Activated CD8-positive, alpha-beta memory T cell treated with anti-CD3 and anti-CD28 coated beads for 48 hours (primary cell): ENCODE measurements around the gene HORMAD1.
"Not testable (repeated sequence)": the region's sequence is repeated elsewhere in the genome, so short reads cannot be mapped to it uniquely, and the experiment has no call there.

Experiments used
- DNase-seq, 3 experiments: peaks; one replicate each; pipeline ENCODE4 v3.0.0-alpha.2; 2020; ENCODE audit warnings: low read depth in 2 of 3, low spot score in 2 of 3

HORMAD1 gene

DNA sequence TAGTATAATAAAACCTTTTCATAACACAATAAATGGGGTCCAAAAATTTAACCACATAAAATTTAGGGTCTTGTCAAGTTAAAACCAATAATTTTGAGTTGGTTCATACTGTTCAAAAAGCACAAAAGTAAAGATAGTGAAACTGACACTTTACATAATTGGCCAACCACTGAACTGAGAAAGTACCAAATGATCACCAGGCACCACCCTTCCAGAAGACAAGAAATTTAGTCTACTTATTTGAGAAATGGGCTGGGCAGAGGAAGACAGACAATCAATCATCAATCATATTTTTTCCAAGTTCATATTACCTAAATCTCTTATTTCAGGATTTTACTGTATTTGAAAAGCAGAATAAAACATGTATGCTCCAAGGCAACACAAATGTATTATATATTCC is 17.3 kb downstream of the HORMAD1 start:
- no peak for DNase-seq

GRCh38 chr1:150696995-150697927 is 23.4 kb downstream of the HORMAD1 start, which contains the start of gene GOLPH3L:
TSS of gene GOLPH3L (minus strand) at chr1:150697154. CDS start at chr1:150694838, 2,316 bp downstream.
- peak; percentile 29 to 71 (median 68) for DNase-seq

DNA sequence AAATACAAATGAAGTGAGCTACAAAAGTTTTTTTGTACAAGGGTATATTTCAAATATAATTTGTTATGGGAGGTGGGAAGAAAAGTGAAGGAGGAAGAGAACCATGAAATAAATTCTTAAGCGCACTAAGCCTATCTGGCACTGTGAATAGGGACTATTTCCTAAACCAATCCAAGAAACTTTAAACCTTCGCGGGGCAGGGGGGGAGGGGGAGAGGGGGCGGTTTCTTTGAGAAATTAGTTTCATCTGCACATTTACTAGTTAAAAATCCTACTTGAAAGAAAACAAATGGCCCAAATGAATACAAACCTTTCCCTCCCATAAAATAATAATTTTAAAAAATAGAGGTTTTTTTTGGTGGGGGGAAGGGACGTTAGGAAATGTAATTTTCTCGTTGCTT is 24.1 kb downstream of the HORMAD1 start:
- DNase-seq: no peak

- no peak for DNase-seq
Observed at GRCh38 chr1:150696162-150696561, 24.5 kb downstream of the HORMAD1 start.

- no peak for DNase-seq
Observed at GRCh38 chr1:150695561-150695960, 25.1 kb downstream of the HORMAD1 start.

DNA sequence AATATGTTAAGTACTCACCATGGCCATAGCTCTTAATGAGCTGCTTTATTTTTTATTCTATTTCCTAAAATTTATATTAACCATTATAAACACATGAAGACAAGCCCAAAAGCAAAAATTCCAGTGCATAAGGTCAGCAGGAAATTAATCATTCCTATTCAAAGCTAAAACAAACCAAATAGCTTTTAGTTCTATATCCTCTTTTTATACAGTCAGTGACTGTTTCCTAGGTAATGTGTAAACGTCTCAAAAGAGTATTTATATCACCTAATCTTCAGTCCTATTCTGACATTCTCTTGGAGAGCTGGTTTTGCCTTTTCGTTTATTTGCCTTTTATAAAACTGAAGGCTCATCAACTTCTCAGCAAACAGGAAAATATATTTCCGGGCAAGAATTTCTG is 28.0 kb downstream of the HORMAD1 start:
- DNase-seq: no peak

DNA sequence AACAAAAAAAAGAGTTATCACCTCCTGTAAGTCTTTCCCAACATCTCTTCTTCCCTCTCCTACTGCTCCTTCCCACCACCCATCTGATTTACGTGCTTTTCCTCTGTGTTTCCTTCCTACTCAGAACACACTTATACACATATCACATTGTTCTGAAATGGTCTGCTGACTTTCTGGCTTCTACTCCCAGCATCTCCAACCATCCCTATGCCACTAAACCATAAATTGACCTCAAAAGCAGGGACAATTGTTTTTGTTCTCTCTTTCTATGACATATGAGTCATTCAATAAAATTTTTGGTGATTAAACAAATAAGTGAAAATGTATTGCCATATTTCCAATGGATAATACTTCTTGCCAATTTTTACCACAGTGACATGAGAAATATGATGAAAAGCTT is 31.9 kb downstream of the HORMAD1 start:
- DNase-seq: no peak

GRCh38 chr1:150686275-150686674 is 34.4 kb downstream of the HORMAD1 start:
- no peak for DNase-seq

DNA sequence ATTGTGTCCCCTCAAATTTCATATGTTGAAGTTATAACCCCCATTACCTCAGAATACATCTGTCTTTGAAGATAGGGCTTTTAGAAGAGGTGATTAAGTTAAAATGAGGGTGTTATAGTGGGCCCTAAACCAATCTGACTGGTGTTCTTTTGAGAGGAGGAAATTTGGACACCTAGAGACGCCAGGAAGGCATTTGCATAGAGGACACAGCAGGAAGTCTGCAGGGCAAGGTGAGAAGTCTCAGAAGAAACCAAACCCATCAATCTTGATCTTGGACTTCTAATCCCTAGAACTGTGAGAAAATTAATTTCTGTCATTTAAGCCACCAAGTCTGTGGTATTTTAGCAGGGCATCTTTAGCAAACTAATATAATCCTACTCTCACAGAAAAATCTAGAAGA is 36.8 kb downstream of the HORMAD1 start:
- DNase-seq: no peak

DNA sequence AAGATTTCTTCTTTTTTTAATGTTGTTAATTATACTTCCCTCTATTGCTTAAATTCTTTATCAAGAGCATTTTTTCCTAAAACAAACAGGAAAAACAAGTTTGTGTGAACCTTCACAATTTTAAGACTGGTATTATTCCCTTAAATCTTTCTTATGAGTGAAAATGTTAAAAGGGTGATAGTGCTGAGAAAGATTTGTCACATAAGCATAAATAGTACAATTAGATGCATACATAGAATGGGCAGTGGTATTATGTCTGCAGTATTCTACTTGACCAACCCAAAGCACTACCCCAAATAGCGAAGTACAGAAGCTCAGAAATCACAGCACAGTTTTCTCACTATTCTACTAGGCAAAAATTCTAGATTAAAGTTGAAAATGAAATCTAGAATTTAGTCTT is 41.7 kb downstream of the HORMAD1 start:
- no peak for DNase-seq

DNA sequence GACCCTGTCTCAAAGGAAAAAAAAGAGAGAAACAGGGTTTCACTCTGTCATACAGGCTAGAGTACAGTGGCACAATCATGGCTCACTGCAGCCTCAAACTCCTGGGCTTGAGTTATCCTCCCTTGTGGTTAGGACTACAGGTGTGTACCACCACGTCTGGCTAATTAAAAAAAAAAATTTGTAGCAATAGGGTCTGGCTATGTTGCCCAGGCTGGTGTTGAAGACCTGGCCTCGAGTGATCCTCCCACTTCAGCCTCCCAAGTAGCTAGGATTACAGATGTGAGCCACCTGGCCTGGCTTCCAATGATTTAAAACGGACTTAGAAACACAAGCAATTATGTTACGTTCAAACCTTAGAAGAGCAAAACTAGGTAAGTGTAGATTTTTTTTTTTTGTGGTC is 45.8 kb downstream of the HORMAD1 start:
- DNase-seq: no peak

DNA sequence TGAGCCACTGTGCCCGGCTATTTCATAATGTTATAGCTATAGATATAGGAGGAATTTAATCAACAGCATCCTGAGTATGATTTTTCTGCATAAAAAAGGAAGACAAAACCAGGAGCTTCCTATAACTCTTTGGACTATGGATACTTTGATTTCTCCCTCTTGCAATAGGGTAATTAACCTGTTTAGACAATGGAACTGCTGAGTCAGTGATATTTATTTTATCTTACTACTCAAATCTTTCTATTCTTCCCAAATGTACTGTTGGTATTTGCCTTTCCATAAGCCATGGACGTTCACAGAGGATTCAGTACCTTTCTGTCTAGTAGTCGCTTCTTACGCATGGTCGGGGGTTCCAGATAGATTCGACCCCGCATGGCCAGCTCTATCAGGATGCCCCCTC is 57.4 kb downstream of the HORMAD1 start:
- no peak for DNase-seq

- DNase-seq: no peak
Observed at GRCh38 chr1:150662811-150663210, 57.9 kb downstream of the HORMAD1 start.

DNA sequence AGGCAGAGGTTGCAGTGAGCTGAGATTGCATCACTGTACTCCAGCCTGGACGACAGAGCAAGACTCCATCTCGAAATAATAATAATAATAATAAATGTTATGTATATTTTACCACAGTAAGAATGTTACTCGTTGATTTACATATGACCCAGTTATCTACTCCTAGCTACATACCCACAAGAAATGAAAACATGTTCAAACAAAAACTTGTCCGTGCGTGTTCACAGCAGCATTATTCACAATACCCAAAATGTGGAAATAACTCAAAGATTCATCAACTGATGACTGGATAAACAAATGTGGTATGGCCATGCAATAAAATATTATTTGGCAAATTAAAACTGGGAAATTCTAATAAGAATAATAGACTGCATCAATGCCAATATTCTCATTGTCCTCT is 59.5 kb downstream of the HORMAD1 start:
- DNase-seq: no peak

- no peak for DNase-seq
Observed at GRCh38 chr1:150660584-150660983, 60.1 kb downstream of the HORMAD1 start.

- not testable (repeated sequence) for DNase-seq
Observed at GRCh38 chr1:150657064-150657463, 63.6 kb downstream of the HORMAD1 start.

DNA sequence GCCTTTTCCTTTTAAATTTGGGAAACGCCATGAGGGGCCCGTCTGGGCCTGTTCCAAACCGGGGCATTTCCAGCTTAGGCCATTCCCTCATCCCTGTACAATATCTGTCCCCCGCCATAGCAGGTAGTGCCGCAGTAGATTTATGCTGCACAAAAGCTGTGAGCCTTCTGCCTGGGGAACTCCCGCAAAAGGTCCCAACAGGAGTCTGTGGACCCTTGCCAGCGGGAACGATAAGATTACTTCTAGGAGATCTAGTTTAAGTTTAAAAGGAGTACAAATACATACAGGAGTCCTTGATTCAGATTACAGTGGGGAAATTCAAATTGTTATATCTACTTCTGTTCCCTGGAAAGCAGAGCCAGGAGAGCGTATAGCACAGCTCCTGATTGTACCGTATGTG is 66.1 kb downstream of the HORMAD1 start:
- DNase-seq: not testable (repeated sequence)

GRCh38 chr1:150650193-150650592 is 70.5 kb downstream of the HORMAD1 start:
- no peak for DNase-seq

GRCh38 chr1:150649441-150650075 is 71.1 kb downstream of the HORMAD1 start:
- DNase-seq: no peak
